Hepatocyte (in vitro differentiated cells): ENCODE data around the gene COL4A1.

ENCODE experiments used
- CTCF ChIP-seq: fragments of 200-600 bp; sonication (generic); IDR thresholded peaks from 2 replicates; pipeline ENCODE4 v1.5.1; 2016; ENCODE audit warnings: antibody characterized with exemption, mild to moderate bottlenecking; ENCODE audit not compliant: poor library complexity
- EZH2 ChIP-seq: fragments of 200-600 bp; sonication (generic); IDR thresholded peaks from 2 replicates; pipeline ENCODE4 v1.6.1; 2016; ENCODE audit warnings: antibody characterized with exemption, mild to moderate bottlenecking, borderline replicate concordance

- TF ChIP-seq CTCF: no peak
- no peak for TF ChIP-seq EZH2
Measured at GRCh38 chr13:110277357-110277975, 29.5 kb downstream of the COL4A1 start.
